GM21529 (cell line): ENCODE data around the gene RBP2.
A peak's percentile ranks its signal among the peaks of the same experiment; 100 is the strongest.
"Not testable (repeated sequence)": the region's sequence is repeated elsewhere in the genome, so short reads cannot be mapped to it uniquely, and the experiment has no call there.

Experiments used
- ATAC-seq: cut with Tn5 transposase; IDR thresholded peaks from one replicate; pipeline ENCODE4 v1.9.1; 2021; ENCODE audit not compliant: unreplicated experiment

RBP2 gene

GRCh38 chr3:139447486-139447885 is 28.8 kb downstream of the RBP2 start:
- ATAC-seq, result no peak

- no peak for ATAC-seq
Observed at GRCh38 chr3:139444446-139444845, 31.9 kb downstream of the RBP2 start.

- ATAC-seq, result no peak
Observed at GRCh38 chr3:139443186-139443585, 33.1 kb downstream of the RBP2 start.

GRCh38 chr3:139441656-139442055 is 34.7 kb downstream of the RBP2 start:
- ATAC-seq, result no peak

GRCh38 chr3:139440639-139441556 is 35.4 kb downstream of the RBP2 start:
- no peak for ATAC-seq

GRCh38 chr3:139439278-139439677 is 37.0 kb downstream of the RBP2 start:
- ATAC-seq, result no peak

- no peak for ATAC-seq
Observed at GRCh38 chr3:139434764-139435307, 41.5 kb downstream of the RBP2 start.

- no peak for ATAC-seq
Observed at GRCh38 chr3:139434228-139434627, 42.1 kb downstream of the RBP2 start.

GRCh38 chr3:139433089-139433488 is 43.2 kb downstream of the RBP2 start:
- no peak for ATAC-seq

GRCh38 chr3:139430493-139430892 is 45.8 kb downstream of the RBP2 start:
- no peak for ATAC-seq

- ATAC-seq, result peak; percentile 83
Observed at GRCh38 chr3:139427283-139428060, 48.8 kb downstream of the RBP2 start.

GRCh38 chr3:139425745-139426400 is 50.4 kb downstream of the RBP2 start:
- no peak for ATAC-seq

- no peak for ATAC-seq
Observed at GRCh38 chr3:139423232-139423631, 53.1 kb downstream of the RBP2 start.

- ATAC-seq, result no peak
Observed at GRCh38 chr3:139421460-139421859, 54.9 kb downstream of the RBP2 start.

GRCh38 chr3:139421040-139421439 is 55.3 kb downstream of the RBP2 start:
- no peak for ATAC-seq

GRCh38 chr3:139418144-139418543 is 58.2 kb downstream of the RBP2 start:
- ATAC-seq, result no peak

- ATAC-seq, result no peak
Observed at GRCh38 chr3:139416275-139416674, 60.0 kb downstream of the RBP2 start.

GRCh38 chr3:139414608-139415224 is 61.6 kb downstream of the RBP2 start:
- no peak for ATAC-seq

GRCh38 chr3:139412891-139413290 is 63.4 kb downstream of the RBP2 start:
- not testable (repeated sequence) for ATAC-seq
